ENCODE measurements around the gene PCNX4. TPM values are rescaled to one million over a fixed set of nuclear protein-coding genes. Genes with fewer than 3 reads are reported as not detected.
"Not testable (repeated sequence)": the region's sequence is repeated elsewhere in the genome, so short reads cannot be mapped to it uniquely, and the experiment has no call there.

PCNX4 gene
- 64.0 and 66.0 TPM in 2 replicates for total RNA-seq (2021)
- percentile 89 among the genes with signal in this experiment for Bru-seq, nascent RNA
- percentile 89 among the genes with signal in this experiment for BruChase-seq, experiment 1, labeled RNA remaining after a 2-hour chase
- percentile 89 among the genes with signal in this experiment for BruChase-seq, experiment 2, labeled RNA remaining after a 6-hour chase
- long read RNA-seq, full-length matches to known transcripts = 45 of 68 reads
- long read RNA-seq, partial matches to known transcripts = 7 of 68 reads
- long read RNA-seq, other reads (novel, unspliced or antisense) = 16 of 68 reads

DNA sequence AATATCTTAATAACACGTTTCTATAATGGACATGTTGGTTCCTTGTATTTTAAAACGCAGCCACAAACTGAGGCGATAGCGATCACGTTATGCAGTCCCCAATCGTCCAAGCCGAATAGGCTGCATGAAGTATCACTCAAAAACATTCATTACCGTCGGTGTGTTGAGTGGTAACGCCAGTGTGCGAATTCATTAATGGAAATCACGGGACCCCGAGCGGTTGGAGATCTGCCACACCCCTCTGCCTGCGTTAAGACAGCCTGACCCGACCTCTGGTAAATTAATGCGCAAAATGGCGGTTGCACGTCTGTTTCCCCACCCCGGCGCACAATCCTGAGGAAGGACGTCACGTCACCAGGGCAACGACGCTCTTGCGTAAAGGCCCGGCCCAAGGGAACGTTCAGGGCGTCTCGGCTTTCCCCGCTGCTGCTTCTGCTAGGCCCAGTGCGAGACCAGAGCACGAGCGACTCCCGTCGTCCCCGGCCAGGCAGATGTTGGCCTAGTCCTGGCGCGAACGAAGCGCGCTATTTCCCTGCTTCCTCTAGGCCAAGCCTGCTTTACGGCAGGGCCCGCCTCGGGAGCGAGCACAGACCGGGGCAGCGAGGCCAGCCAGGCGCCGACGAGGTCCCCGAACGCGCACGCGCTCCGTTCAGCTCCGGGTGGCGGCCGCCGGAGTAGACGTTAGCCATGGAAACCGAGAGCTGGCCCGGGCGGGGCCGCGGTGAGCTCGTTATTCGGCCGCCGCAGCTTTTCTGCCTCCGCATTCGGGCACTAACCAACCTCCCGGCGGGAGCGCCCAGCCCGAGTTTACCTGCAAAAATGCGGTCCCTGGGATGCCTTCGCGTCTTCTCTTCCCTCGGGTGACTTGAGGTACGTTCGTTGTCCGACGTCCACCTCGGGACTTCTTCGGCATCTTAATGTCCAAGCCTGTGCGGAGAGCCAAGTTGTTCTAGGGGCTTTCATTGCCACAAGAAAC lies at the start of gene PCNX4:
PCNX4 (plus strand) TSS at position 374 of the 976 bp plus-strand sequence. CDS start 15,716 bp downstream, outside the sequence.
- CTCF ChIA-PET = no interaction called here
- BruUV-seq (replicated peaks) = no TSS peak
- H3K27ac ChIP-seq (ENCODE audit: low read depth, low read length, poor library complexity, severe bottlenecking) = peak within 1 kb of the TSS; percentile 99
- DNase-seq (ENCODE audit: low spot score) = peak; percentile 100
- no peak for TF ChIP-seq EZH2 (IDR thresholded peaks at IDR 0.05; ENCODE audit: borderline replicate concordance, low read depth, low read length, poor library complexity, severe bottlenecking)
- TF ChIP-seq, protein P1, sequence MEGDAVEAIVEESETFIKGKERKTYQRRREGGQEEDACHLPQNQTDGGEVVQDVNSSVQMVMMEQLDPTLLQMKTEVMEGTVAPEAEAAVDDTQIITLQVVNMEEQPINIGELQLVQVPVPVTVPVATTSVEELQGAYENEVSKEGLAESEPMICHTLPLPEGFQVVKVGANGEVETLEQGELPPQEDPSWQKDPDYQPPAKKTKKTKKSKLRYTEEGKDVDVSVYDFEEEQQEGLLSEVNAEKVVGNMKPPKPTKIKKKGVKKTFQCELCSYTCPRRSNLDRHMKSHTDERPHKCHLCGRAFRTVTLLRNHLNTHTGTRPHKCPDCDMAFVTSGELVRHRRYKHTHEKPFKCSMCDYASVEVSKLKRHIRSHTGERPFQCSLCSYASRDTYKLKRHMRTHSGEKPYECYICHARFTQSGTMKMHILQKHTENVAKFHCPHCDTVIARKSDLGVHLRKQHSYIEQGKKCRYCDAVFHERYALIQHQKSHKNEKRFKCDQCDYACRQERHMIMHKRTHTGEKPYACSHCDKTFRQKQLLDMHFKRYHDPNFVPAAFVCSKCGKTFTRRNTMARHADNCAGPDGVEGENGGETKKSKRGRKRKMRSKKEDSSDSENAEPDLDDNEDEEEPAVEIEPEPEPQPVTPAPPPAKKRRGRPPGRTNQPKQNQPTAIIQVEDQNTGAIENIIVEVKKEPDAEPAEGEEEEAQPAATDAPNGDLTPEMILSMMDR (conservative IDR thresholded peaks at IDR 0.05; ENCODE audit: low read depth, low read length) = no peak
- intact Hi-C loops (cut with micrococcal nuclease; ENCODE audit: unreplicated experiment) = no loop called here
- peak within 1 kb of the TSS; percentile 68 for H3K4me3 ChIP-seq (ENCODE audit: low read depth, low read length, poor library complexity, severe bottlenecking)
- peaks cover 2% of the 10 kb centered on the region for H3K36me3 ChIP-seq (ENCODE audit: insufficient read depth, low read length, poor library complexity, severe bottlenecking)
- no peaks in the 10 kb centered on the region for H3K9me3 ChIP-seq (ENCODE audit: low read depth, low read length, poor library complexity, severe bottlenecking)
- POLR2A ChIA-PET (ENCODE audit: low non-redundant PET) = no interaction called here
- no peaks in the 10 kb centered on the region for H3K27me3 ChIP-seq (replicated peaks; ENCODE audit: insufficient read depth, low read depth, low read length, poor library complexity)
- H3K4me1 ChIP-seq (ENCODE audit: insufficient read depth, low read length, poor library complexity, severe bottlenecking) = peaks cover 8% of the 10 kb centered on the region

DNA sequence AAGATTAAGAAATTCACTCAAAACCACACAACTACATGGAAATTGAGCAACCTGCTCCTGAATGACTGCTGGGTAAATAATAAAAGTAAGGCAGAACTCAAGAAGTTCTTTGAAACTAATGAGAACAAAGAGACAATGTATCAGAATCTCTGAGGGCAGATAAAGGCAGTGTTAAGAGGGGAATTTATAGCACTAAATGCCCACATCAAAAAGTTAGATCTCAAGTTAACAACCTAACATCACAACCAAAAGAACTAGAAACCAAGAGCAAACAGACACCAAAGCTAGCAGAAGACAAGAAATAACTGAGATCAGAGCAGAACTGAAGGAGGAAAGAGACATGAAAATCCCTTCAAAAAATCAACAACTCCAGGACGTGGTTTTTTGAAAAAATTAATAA lies 43.7 kb upstream of the PCNX4 start:
- H3K27ac ChIP-seq (ENCODE audit: low read depth, low read length, poor library complexity, severe bottlenecking); intact Hi-C loops (cut with micrococcal nuclease; ENCODE audit: unreplicated experiment); H3K27me3 ChIP-seq (replicated peaks; ENCODE audit: insufficient read depth, low read depth, low read length, poor library complexity); H3K36me3 ChIP-seq (ENCODE audit: insufficient read depth, low read length, poor library complexity, severe bottlenecking); DNase-seq (ENCODE audit: low spot score); H3K9me3 ChIP-seq (ENCODE audit: low read depth, low read length, poor library complexity, severe bottlenecking); H3K4me3 ChIP-seq (ENCODE audit: low read depth, low read length, poor library complexity, severe bottlenecking); H3K4me1 ChIP-seq (ENCODE audit: insufficient read depth, low read length, poor library complexity, severe bottlenecking); POLR2A ChIA-PET (ENCODE audit: low non-redundant PET); CTCF ChIA-PET; BruUV-seq (replicated peaks): not testable (repeated sequence)

DNA sequence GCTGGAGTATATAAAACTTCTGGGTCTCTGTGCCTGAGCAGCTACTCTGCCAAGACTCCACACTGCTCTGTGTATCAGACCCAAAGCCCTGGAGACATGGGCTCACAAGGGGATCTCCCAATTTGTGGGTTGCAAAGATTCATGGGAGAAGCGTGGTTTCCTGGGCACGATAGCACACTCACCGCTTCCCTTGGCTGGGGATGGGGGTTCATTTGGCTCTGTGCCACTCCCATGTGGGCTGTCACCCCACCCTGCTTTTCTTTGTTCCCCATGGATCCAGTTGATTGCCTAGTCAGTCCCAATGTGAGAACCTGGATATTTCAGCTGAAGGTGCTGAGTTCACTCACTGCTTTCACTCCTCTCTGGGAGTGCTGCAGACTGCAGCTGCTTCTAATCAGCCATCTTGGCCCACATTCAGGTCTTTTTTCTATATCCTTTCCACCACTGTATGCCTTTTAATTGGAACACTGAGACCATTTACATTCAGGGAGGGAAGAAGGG lies 40.0 kb upstream of the PCNX4 start:
- intact Hi-C loops (cut with micrococcal nuclease; ENCODE audit: unreplicated experiment) = no loop called here
- TF ChIP-seq, protein P1 (conservative IDR thresholded peaks at IDR 0.05; ENCODE audit: low read depth, low read length) = no peak
- TF ChIP-seq EZH2 (IDR thresholded peaks at IDR 0.05; ENCODE audit: borderline replicate concordance, low read depth, low read length, poor library complexity, severe bottlenecking) = no peak
- BruUV-seq (replicated peaks) = no TSS peak

More for the DNA sequence above, 40.0 kb upstream of the PCNX4 start:
- no peaks in the 10 kb centered on the region for H3K27me3 ChIP-seq (replicated peaks; ENCODE audit: insufficient read depth, low read depth, low read length, poor library complexity)
- H3K4me3 ChIP-seq (ENCODE audit: low read depth, low read length, poor library complexity, severe bottlenecking) = no peak overlapping the region
- no peak overlapping the region for H3K27ac ChIP-seq (ENCODE audit: low read depth, low read length, poor library complexity, severe bottlenecking)
- DNase-seq (ENCODE audit: low spot score) = peak; percentile 2
- POLR2A ChIA-PET (ENCODE audit: low non-redundant PET) = no interaction called here
- H3K36me3 ChIP-seq (ENCODE audit: insufficient read depth, low read length, poor library complexity, severe bottlenecking) = no peaks in the 10 kb centered on the region
- CTCF ChIA-PET = no interaction called here
- H3K4me1 ChIP-seq (ENCODE audit: insufficient read depth, low read length, poor library complexity, severe bottlenecking) = peaks cover 6% of the 10 kb centered on the region
- no peaks in the 10 kb centered on the region for H3K9me3 ChIP-seq (ENCODE audit: low read depth, low read length, poor library complexity, severe bottlenecking)

Data from A673 (cell line).